ENCODE data around the gene GRIK1.

The GRIK1 gene

DNA sequence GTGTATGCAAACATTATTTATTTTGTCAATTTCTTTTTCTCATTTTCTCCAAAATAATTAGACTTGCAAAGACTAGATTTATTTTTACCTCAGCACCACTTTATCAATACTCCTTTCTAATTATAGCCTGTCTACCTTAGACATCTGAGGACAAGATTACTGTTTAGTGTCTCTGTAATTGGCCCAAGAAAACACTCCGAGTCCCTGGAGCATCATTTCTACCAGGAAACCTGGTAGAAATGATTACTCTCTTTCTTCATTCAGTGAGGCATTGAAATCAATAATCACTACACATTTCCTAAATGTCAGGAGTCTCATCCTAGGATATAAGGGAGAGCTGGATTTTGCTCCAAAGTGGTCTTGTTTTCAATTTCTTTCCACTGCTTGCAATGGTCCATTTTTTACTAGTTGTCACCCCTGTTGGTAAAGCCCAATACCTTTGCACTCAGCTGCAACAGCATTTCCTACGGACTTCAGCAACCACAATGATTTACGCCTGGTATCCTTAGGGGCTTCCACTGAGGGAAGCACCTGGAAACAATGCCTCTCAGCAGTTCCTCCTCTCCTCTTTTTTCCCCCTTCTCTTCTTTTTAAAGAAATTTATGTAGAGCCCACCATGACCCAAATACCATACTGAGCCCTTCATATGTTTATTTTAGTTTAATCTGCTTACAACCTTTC, 64.6 kb downstream of the GRIK1 start:
- no peaks in the 10 kb centered on the region for H4K20me1 ChIP-seq (ENCODE audit: insufficient read depth, low read length)
- H3K27ac ChIP-seq (ENCODE audit: low read length) = no peak overlapping the region
- H3K36me3 ChIP-seq (ENCODE audit: insufficient read depth, low read length) = no peaks in the 10 kb centered on the region
- ATAC-seq (ENCODE audit: insufficient read depth, low read depth) (no peak), DNase-seq (no peak)
- no peaks in the 10 kb centered on the region for H3K79me2 ChIP-seq (ENCODE audit: insufficient read depth, low read length)
- no peak overlapping the region for H2AFZ ChIP-seq (ENCODE audit: low read depth, low read length)
- no peak overlapping the region for H3K4me2 ChIP-seq (ENCODE audit: insufficient read depth, low read length)
- TF ChIP-seq, protein P1, sequence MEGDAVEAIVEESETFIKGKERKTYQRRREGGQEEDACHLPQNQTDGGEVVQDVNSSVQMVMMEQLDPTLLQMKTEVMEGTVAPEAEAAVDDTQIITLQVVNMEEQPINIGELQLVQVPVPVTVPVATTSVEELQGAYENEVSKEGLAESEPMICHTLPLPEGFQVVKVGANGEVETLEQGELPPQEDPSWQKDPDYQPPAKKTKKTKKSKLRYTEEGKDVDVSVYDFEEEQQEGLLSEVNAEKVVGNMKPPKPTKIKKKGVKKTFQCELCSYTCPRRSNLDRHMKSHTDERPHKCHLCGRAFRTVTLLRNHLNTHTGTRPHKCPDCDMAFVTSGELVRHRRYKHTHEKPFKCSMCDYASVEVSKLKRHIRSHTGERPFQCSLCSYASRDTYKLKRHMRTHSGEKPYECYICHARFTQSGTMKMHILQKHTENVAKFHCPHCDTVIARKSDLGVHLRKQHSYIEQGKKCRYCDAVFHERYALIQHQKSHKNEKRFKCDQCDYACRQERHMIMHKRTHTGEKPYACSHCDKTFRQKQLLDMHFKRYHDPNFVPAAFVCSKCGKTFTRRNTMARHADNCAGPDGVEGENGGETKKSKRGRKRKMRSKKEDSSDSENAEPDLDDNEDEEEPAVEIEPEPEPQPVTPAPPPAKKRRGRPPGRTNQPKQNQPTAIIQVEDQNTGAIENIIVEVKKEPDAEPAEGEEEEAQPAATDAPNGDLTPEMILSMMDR (IDR thresholded peaks at IDR 0.05; ENCODE audit: borderline replicate concordance, extremely low read depth, low read length, poor library complexity, severe bottlenecking) = no peak
- TF ChIP-seq EZH2 (IDR thresholded peaks at IDR 0.05; ENCODE audit: borderline replicate concordance, low read depth, low read length, severe bottlenecking) = no peak
- H3K9ac ChIP-seq (ENCODE audit: low read depth, low read length) = no peak overlapping the region
- H3K4me3 ChIP-seq (ENCODE audit: low read depth in 1 of 2, low read length in 2 of 2) = no peak overlapping the region
- H3K9me3 ChIP-seq (ENCODE audit: insufficient read depth, low read length, severe bottlenecking) = no peaks in the 10 kb centered on the region
- no peaks in the 10 kb centered on the region for H3K27me3 ChIP-seq (ENCODE audit: insufficient read depth, low read length, poor library complexity)
- H3K4me1 ChIP-seq (ENCODE audit: insufficient read depth, low read length) = no peaks in the 10 kb centered on the region

DNA sequence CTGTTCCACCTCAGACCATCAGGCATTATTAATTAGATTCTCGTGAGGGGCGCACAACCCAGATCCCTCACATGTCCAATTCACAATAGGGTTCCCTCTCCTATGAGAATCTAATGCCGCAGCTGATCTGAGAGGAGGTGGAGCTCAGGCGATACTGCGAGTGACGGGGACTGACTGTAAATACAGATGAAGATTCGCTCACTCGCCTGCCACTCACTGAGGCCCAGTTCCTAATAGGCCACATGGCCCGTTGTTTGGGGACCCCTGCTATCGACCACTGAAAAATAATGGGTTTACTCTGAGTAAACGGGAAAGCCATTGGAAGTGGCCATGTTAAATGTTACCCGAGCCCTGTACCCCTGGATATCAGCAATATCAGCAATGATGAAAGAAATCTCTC, 65.9 kb downstream of the GRIK1 start:
- H3K27ac ChIP-seq (ENCODE audit: low read length) = no peak overlapping the region
- H3K36me3 ChIP-seq (ENCODE audit: insufficient read depth, low read length) = no peaks in the 10 kb centered on the region
- TF ChIP-seq EZH2 (IDR thresholded peaks at IDR 0.05; ENCODE audit: borderline replicate concordance, low read depth, low read length, severe bottlenecking) = no peak
- TF ChIP-seq, protein P1 (IDR thresholded peaks at IDR 0.05; ENCODE audit: borderline replicate concordance, extremely low read depth, low read length, poor library complexity, severe bottlenecking) = no peak
- H4K20me1 ChIP-seq (ENCODE audit: insufficient read depth, low read length) = no peaks in the 10 kb centered on the region
- H3K9ac ChIP-seq (ENCODE audit: low read depth, low read length) = no peak overlapping the region
- H3K27me3 ChIP-seq (ENCODE audit: insufficient read depth, low read length, poor library complexity) = no peaks in the 10 kb centered on the region
- no peaks in the 10 kb centered on the region for H3K4me1 ChIP-seq (ENCODE audit: insufficient read depth, low read length)
- H3K9me3 ChIP-seq (ENCODE audit: insufficient read depth, low read length, severe bottlenecking) = no peaks in the 10 kb centered on the region
- no peak overlapping the region for H3K4me3 ChIP-seq (ENCODE audit: low read depth in 1 of 2, low read length in 2 of 2)
- no peak for DNase-seq
- no peak overlapping the region for H3K4me2 ChIP-seq (ENCODE audit: insufficient read depth, low read length)
- H3K79me2 ChIP-seq (ENCODE audit: insufficient read depth, low read length) = no peaks in the 10 kb centered on the region
- ATAC-seq (ENCODE audit: insufficient read depth, low read depth) = no peak
- H2AFZ ChIP-seq (ENCODE audit: low read depth, low read length) = no peak overlapping the region

DNA sequence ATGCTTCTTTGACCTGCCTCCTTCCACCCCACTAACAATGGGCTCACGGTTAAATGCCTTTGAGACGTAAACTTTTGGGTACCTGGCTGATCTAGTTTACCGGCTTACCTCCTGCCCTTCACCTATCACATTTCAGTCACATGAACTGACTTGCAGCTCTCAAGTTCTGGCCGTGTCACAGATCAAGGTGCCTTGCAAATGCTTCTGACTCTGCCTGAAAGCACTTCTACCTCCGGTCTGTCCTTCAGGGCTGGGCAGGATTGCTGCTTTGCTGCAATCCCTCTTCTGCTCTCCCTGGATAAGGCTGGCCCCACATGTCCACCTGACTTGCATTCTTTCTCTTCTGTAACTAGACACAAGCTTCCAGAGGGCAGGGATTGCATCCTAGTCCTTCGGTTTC, 69.0 kb downstream of the GRIK1 start:
- Histone ChIP-seq H3K27ac (ENCODE audit: low read length) (no peak overlapping the region), H3K9ac (ENCODE audit: low read depth, low read length) (no peak overlapping the region), H2AFZ (ENCODE audit: low read depth, low read length) (no peak overlapping the region), H3K36me3 (ENCODE audit: insufficient read depth, low read length) (no peaks in the 10 kb centered on the region), H3K4me2 (ENCODE audit: insufficient read depth, low read length) (no peak overlapping the region), H3K4me1 (ENCODE audit: insufficient read depth, low read length) (no peaks in the 10 kb centered on the region), H3K27me3 (ENCODE audit: insufficient read depth, low read length, poor library complexity) (no peaks in the 10 kb centered on the region), H4K20me1 (ENCODE audit: insufficient read depth, low read length) (no peaks in the 10 kb centered on the region), H3K4me3 (ENCODE audit: low read depth in 1 of 2, low read length in 2 of 2) (no peak overlapping the region), H3K9me3 (ENCODE audit: insufficient read depth, low read length, severe bottlenecking) (no peaks in the 10 kb centered on the region), H3K79me2 (ENCODE audit: insufficient read depth, low read length) (no peaks in the 10 kb centered on the region)
- no peak for TF ChIP-seq EZH2 (IDR thresholded peaks at IDR 0.05; ENCODE audit: borderline replicate concordance, low read depth, low read length, severe bottlenecking)
- TF ChIP-seq, protein P1 (IDR thresholded peaks at IDR 0.05; ENCODE audit: borderline replicate concordance, extremely low read depth, low read length, poor library complexity, severe bottlenecking) = no peak
- DNase-seq = no peak
- ATAC-seq (ENCODE audit: insufficient read depth, low read depth) = no peak
